HTERT RPE-1 (cell line): ENCODE measurements around the gene ACP7.
"Not testable (repeated sequence)": the region's sequence is repeated elsewhere in the genome, so short reads cannot be mapped to it uniquely, and the experiment has no call there.

ENCODE experiments used
- in situ Hi-C: fragments of 300-500 bp; cut with MboI; formaldehyde crosslinking; loops from 4 replicates; pipeline ENCODE4 v1.14.3; 2020; ENCODE audit warnings: low sequenced_read_pairs

ACP7 gene, protein sequence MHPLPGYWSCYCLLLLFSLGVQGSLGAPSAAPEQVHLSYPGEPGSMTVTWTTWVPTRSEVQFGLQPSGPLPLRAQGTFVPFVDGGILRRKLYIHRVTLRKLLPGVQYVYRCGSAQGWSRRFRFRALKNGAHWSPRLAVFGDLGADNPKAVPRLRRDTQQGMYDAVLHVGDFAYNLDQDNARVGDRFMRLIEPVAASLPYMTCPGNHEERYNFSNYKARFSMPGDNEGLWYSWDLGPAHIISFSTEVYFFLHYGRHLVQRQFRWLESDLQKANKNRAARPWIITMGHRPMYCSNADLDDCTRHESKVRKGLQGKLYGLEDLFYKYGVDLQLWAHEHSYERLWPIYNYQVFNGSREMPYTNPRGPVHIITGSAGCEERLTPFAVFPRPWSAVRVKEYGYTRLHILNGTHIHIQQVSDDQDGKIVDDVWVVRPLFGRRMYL

DNA sequence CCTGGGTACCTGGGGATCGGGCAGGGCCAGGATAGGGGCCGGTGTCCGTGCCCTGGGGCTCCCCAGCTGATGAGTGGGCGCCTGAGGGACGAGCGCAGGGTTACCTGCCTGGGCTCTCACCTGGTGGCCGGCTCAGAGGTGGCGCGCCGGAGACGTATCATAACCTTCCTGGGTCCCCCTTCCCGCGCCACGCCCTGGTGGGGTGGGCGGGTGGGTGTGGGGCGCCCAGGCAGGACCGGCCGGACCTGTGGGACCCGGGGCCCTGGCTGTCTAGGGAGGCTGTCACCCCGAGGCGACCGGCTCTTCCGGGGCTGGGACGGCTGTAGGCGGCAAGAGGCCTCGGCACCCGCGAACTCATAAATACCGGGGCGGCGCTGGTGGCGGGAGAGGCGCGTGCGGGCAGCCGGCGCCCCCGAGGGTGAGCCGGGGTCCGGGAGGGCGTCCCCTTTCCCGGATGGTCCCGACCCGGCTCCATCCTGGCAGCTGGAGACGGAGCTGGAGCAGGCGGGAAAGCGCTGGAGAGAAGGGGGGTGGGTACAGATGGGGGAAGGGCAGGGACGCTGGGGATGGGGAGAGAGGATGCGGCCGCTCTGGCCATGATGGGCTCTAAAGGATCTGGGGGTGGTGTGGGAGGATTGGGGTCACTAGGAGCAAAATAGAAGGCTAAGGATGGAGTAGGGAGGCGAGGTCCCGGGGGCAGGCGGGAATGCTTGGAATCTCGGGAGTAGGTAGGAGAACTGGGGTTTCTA lies at the start of gene ACP7:
Gene ACP7 (plus strand): TSS at position 386 of the 749 bp plus-strand sequence. CDS start 902 bp downstream, outside the sequence.
- in situ Hi-C loops: no loop called here

- in situ Hi-C loops: no loop called here
These were observed 47.6 kb upstream of the ACP7 start for GRCh38 chr19:39036581-39036980.

DNA sequence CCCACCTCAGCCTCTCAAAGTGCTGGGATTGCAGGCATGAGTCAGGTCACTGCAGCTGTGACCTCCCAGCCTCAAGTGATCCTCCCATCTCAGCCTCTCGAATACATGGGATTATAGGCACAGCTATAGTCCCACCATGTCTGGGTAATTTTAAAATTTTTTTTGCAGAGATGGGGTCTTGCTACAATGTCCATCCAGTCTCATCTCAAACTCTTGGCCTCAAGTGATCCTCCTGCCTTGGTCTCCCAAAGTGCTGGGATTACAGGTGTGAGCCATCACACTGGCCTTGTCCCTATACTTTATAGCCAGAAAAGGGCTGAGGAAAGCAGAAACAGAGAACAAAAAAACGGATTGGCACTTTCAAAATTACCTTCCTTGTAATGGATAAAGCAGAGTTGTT lies 47.0 kb upstream of the ACP7 start:
- in situ Hi-C loops: no loop called here

- in situ Hi-C loops: no loop called here
These were observed 46.1 kb upstream of the ACP7 start for GRCh38 chr19:39038098-39038497.

DNA sequence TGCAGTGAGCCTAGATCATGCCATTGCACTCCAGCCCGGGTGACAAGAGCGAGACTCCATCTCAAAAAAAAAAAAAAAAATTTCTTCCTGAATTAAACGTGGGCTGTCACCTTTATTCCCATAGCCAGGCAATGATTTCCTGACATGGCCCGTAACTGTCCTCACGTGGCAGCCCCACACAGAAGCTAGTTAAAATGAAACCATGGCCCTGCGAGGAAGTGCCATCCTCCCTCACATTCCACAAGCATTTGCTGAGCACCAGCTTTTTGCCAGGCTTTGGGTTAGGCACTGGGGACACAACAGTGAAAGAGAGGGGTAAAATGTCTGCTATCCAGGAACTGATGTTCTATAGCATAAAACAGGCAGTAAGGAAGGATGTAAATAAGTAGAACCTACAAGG lies 38.7 kb upstream of the ACP7 start:
- in situ Hi-C loops: no loop called here

- in situ Hi-C loops: no loop called here
These were observed 37.9 kb upstream of the ACP7 start for GRCh38 chr19:39046037-39046821.

- in situ Hi-C loops: no loop called here
These were observed 37.1 kb upstream of the ACP7 start for GRCh38 chr19:39047073-39047472.

DNA sequence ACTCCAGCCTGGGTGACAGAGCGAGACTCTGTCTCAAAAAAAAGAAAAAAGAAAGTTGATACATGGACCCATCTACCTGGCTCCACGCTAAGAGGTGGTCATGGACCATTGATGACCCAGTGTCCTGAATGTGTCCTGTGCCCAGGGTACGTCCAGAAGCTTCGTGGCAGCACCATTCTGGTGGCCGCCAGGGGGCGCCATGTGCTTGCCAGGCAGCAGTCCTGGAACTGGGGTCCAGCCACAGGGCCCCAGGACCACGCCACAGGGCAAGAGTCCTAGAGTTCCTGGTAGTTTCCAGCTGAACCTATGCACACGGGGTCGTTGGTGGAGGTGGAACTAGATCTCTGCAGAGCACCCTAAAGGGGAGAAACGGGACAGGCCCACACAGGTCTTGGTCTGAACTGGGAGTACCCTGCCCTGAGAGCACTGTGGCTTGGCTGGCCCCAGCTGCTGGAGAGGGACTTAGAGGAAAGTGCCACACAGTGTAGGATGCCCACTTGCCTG lies 31.9 kb upstream of the ACP7 start:
- in situ Hi-C loops: no loop called here

DNA sequence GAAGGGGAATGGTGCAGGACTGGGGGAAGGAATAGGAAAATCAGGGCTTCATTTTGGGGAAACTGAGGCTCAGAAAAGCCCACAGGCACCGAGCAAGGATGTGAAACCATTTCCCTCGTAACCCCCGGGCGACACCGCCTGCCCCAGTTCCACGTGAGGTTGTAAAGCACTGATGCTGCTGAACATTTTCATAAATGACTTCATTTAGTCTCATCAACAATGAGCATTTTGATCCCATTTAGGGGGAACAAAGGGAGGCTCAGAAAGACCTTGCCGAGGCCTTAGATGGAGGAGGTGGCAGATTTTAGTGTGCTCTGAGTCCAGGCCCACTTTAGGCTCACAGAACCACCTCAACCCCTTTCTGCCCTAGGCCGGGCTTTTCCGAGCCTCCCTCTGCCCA lies 31.3 kb upstream of the ACP7 start:
- in situ Hi-C loops: no loop called here

DNA sequence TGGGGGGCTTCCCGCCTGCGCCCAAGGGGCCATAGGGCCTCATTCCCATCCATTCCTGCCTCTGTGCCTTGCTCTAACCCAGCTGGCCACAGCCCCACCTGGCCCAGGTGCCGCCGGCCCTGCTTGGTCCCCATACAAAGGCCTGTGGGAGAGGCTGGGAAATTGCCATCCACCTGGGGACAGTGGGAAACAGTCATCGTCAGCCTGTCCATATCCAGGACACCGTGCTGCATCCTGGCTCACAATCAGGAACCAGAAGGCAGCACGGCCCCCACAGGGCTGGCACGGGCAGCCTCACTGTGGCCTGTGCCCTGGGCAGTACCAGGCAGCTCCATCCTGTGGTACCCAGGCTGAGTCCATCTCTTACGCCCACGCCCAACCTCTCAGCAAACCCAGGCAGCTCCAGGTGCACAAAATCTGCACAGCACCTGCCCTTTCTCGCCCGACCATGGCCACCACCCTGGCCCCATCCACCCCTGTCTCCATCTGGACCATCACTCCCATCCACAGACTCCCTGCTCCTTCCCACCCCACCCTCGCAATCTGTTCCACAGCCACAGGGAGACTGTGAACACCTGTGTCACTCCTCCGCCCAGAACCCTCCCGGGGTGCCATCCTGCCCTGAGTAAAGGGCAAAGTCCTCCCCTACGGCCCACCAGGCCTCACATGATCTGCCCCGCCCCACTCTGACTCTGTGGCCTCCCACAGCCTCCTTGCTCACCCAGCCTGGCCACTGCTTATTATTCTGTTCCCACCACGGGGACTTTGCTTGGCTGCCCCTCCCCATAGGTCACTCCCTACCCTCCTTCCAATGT lies 30.7 kb upstream of the ACP7 start:
- in situ Hi-C loops: no loop called here

- in situ Hi-C loops: no loop called here
These were observed 30.1 kb upstream of the ACP7 start for GRCh38 chr19:39054091-39054470.

DNA sequence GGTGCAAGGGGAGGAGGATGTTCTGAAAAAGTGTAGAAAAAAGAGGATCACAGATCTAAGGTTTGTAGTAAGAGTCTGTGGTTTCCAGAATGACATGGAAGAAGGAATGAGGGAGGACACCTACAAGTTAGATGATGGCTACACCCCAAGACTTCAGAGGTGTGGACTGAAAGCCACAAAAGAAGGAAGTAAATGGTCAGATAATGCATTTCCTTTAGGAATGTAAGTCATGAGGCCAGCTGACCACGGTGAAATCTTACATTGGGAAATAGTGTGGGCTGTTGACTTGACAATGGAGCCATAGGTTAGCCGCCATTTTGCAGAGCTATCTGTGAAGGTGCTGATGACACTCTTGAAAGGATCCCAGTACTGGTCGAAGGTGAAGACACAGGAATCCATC lies 26.6 kb upstream of the ACP7 start:
- in situ Hi-C loops: no loop called here

DNA sequence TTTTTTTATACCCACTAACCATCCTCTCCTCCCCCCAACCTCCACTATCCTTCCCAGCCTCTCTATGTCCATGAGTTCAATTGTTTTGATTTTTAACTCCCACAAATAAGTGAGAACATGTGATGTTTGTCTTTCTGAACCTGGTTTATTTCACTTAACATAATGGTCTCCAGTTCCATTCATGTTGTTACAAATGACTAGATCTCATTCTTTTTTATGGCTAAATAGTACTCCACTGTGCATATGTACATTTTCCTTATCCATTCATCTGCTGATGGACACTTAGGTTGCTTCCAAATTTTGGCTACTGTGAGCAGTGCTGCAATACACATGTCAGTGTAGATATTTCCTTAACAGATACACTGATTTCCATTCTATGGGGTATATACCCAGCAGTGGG lies 24.9 kb upstream of the ACP7 start:
- in situ Hi-C loops: no loop called here

DNA sequence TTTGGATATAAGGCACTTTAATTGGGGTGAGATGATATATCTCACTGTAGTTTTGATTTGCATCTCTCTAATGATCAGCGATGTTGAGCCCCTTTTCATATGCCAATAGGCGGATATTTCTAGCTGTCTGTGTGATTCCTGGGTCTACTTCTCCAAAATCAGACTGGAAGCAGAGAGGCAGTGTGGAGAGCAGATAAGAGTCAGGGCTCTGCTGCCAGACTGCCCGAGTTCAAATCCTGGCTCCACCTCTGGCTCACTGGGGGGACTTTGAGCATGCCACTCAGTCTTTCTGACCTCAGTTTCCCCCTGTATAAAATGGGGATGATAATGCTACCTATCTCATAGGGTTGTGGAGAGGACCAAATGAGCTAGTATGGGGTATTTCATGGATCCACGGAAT lies 24.0 kb upstream of the ACP7 start:
- in situ Hi-C loops: no loop called here

DNA sequence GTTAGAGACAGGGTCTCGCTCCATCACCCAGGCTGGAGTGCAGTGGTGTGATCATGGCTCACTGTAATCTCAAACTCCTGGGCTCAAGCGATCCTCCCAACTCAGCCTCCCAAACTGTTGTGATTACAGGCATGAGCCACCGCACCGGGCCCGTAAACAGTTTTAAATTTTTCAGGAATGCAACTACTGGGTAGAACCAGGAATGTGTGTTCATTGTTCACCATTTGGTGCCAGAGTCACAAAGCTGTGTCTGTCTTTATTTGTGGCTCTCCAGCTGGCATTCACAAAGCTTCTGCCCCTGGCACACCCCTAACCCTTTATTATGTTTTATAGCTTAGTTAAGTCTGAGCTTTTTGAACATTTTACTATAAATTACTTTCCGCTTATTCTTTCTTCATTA lies 19.8 kb upstream of the ACP7 start:
- in situ Hi-C loops: no loop called here

DNA sequence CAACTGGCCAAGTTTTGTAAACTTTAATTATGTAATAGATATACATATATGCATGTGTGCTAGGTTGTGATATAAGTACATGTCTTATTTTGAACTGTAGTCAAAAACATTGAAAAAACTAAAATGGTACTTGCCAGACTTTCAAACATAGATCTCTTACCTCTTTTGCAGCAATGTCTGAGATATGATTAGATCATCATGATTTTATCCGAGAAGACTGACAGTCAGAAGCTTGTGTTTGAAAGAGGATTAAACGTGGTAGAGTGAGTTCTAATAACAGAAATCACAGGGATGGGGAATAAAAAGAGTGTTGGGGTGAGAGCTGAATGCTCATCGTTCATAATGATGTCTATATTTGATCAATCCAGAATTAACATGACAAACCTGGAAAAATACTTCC lies 18.2 kb upstream of the ACP7 start:
- in situ Hi-C loops: no loop called here

DNA sequence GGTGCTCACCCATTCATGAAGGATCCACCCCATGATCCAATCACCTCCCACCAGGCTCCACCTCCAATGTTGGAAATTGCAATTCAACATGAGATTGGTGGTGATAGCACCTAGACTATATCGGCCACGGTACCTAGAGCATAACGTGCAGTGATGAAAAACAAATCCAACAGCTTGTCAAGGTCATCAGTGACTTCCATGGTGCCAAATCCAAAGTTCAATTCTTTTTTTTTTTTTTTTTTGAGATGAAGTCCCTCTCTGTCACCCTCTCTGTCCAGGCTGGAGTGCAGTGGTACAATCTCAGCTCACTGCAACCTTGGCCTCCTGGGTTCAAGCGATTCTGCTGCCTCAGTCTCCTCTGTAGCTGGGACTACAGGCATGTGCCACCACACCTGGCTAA lies 17.1 kb upstream of the ACP7 start:
- in situ Hi-C loops: no loop called here

DNA sequence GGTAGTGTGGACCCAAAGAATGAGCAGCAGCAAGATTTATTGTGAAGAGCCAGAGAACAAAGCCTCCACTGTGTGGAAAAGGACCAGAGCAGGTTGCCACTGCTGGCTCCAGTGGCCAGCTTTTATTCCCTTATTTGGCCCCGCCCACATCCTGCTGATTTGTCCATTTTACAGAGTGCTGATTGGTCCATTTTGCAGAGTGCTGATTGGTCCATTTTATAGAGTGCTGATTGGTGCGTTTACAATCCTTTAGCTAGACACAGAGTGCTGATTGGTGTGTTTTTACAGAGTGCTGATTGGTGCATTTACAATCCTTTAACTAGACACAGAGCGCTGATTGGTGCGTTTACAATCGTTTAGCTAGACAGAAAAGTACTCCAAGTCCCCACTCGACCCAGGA lies 15.9 kb upstream of the ACP7 start:
- in situ Hi-C loops: not testable (repeated sequence)

- in situ Hi-C loops: no loop called here
These were observed 13.3 kb upstream of the ACP7 start for GRCh38 chr19:39070888-39071287.

GRCh38 chr19:39074205-39074692 lies 9.9 kb upstream of the ACP7 start:
- in situ Hi-C loops: no loop called here
